ENCODE data around the gene PPP4R2. TPM values are rescaled to one million over a fixed set of nuclear protein-coding genes. Genes with fewer than 3 reads are reported as not detected.
A peak's percentile ranks its signal among the peaks of the same experiment; 100 is the strongest.
"Not testable (repeated sequence)": the region's sequence is repeated elsewhere in the genome, so short reads cannot be mapped to it uniquely, and the experiment has no call there.

The PPP4R2 gene
- total and polyA plus RNA-seq, 9 donors, result 19.2 to 95.1 (median 77.6) TPM

DNA sequence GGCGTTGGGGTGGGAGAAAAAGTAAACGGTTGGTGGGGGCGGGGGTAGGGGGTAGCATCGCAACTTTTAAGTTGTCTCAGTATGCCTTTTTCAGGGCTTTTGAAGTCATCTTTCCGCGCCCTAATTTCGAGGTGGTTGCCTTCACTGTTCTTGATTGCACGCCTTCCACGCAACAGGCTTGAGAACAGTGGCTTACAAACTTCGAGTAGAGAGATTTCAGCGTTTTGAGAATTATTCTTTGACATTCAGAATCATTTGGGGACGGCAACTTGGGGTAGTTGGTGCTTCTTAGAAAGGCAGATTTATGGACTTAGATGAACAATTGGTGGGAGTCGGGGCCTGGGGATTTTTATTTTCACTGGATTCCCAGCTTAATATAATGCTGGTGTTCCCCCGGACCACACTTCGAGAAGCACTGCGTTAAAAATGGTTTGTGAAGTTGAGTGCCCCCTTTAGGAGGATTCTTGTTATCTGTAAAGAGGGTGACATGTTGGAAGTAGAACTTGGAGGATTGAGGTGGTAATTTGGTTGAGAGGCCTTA, 880 bp downstream of the PPP4R2 start:
- TF ChIP-seq, protein P1, sequence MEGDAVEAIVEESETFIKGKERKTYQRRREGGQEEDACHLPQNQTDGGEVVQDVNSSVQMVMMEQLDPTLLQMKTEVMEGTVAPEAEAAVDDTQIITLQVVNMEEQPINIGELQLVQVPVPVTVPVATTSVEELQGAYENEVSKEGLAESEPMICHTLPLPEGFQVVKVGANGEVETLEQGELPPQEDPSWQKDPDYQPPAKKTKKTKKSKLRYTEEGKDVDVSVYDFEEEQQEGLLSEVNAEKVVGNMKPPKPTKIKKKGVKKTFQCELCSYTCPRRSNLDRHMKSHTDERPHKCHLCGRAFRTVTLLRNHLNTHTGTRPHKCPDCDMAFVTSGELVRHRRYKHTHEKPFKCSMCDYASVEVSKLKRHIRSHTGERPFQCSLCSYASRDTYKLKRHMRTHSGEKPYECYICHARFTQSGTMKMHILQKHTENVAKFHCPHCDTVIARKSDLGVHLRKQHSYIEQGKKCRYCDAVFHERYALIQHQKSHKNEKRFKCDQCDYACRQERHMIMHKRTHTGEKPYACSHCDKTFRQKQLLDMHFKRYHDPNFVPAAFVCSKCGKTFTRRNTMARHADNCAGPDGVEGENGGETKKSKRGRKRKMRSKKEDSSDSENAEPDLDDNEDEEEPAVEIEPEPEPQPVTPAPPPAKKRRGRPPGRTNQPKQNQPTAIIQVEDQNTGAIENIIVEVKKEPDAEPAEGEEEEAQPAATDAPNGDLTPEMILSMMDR (IDR thresholded peaks at IDR 0.05), result no peak
- TF ChIP-seq EP300 (IDR thresholded peaks at IDR 0.05), result no peak
- no peak for TF ChIP-seq POLR2A (IDR thresholded peaks at IDR 0.05)
- WGBS, 3 donors, result 0% methylated on average over 16 of the region's 16 CpGs
- peak overlapping the region; percentile 74 for H3K4me3 ChIP-seq
- peak overlapping the region; percentile 89 to 90 for H3K27ac ChIP-seq
- H3K9me3 ChIP-seq, result no peaks in the 10 kb centered on the region
- intact Hi-C loops (cut with DNase I), result loop anchor here in 1 of 4 donors (10.0 kb wide), 1 partner anchor 57 kb away; no protein-coding TSS in a partner anchor
- peaks cover 7% of the 10 kb centered on the region for H3K4me1 ChIP-seq (ENCODE audit: insufficient read depth)
- no peaks in the 10 kb centered on the region for H3K36me3 ChIP-seq
- DNase-seq, result peak in 2 of 5 donors; percentile 20 to 46
- no peaks in the 10 kb centered on the region for H3K27me3 ChIP-seq

DNA sequence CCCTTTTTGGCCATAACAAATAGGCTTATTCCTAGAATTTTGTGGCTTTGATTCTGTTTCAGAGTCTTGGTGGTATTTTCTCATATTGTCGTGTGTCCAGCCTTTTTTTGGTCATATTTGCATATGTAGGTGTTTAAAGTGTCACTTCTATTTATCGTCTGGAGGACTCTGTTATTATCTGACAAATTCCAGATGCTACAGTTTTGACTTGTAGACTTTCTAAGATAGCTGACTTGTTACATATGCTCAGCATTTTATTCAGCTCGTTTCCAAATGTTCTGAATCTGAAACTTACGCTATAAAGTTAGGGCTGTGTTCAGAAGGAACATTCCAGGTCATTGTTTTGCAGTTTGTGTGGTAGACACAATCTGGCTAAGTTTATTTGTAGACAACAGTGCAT, 1.9 kb downstream of the PPP4R2 start:
- peak overlapping the region; percentile 74 for H3K4me3 ChIP-seq
- H3K36me3 ChIP-seq, result no peaks in the 10 kb centered on the region
- no peak for DNase-seq
- H3K27me3 ChIP-seq, result no peaks in the 10 kb centered on the region
- WGBS, 3 donors, result 4 to 8% (median 7%) methylated on average over 4 of the region's 4 CpGs
- no peak overlapping the region for H3K27ac ChIP-seq
- intact Hi-C loops (cut with DNase I), result loop anchor here in 1 of 4 donors (10.0 kb wide), 1 partner anchor 56 kb away; no protein-coding TSS in a partner anchor
- no peaks in the 10 kb centered on the region for H3K9me3 ChIP-seq
- peaks cover 7% of the 10 kb centered on the region for H3K4me1 ChIP-seq (ENCODE audit: insufficient read depth)
- TF ChIP-seq EP300 (IDR thresholded peaks at IDR 0.05), result no peak

DNA sequence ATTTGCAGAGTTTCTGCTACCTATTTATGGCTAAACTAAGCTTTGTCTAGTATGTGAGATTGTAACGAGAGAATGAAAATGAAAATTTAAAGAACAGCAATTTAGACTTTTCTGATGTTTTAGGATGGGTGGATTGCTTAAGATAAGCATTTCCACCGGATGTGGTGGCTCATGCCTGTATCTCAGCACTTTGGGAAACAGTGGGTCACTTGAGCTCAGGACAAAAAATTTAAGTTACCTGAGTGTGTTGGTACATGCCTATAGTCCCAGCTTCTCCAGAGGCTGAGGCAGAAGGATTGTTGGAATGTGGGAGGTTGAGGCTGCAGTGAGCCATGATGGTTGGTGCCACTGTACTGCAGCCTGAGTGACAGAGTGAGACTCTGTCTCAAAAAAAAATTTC, 3.3 kb downstream of the PPP4R2 start:
- Histone ChIP-seq H3K36me3 (no peaks in the 10 kb centered on the region), H3K27ac (no peak overlapping the region), H3K9me3 (no peaks in the 10 kb centered on the region), H3K4me1 (ENCODE audit: insufficient read depth) (peaks cover 8% of the 10 kb centered on the region), H3K27me3 (no peaks in the 10 kb centered on the region), H3K4me3 (no peak overlapping the region)
- DNase-seq, result no peak
- TF ChIP-seq, protein P1 (IDR thresholded peaks at IDR 0.05), result no peak
- TF ChIP-seq POLR2A (IDR thresholded peaks at IDR 0.05) (no peak), EP300 (IDR thresholded peaks at IDR 0.05) (no peak)
- intact Hi-C loops (cut with DNase I), result loop anchor here in 1 of 4 donors (10.0 kb wide), 1 partner anchor 55 kb away; no protein-coding TSS in a partner anchor
- 16 to 26% (median 18%) methylated on average over 2 of the region's 2 CpGs for WGBS, 3 donors

DNA sequence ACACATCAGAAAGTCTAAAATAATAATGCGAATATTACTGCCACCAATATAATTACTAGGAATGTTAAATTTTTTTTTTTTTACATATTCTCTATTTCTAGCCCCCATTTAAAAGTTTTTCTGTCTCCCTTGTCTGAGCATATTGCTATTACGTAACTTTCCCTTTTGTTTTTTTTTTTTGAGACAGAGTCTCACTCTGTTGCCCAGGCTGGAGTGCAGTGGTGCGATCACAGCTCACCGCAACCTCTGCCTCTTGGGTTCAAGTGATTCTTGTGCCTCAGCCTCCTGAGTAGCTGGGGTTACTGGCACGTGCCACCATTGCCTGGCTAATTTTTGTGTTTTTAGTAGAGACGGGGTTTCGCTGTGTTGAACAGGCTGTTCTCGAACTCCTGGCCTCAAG, 6.4 kb downstream of the PPP4R2 start:
- H3K9me3 ChIP-seq; H3K27ac ChIP-seq; DNase-seq; H3K36me3 ChIP-seq; H3K27me3 ChIP-seq; H3K4me3 ChIP-seq; H3K4me1 ChIP-seq (ENCODE audit: insufficient read depth); intact Hi-C loops (cut with DNase I): not testable (repeated sequence)
- 64 to 90% (median 67%) methylated on average over 8 of the region's 8 CpGs for WGBS, 3 donors

DNA sequence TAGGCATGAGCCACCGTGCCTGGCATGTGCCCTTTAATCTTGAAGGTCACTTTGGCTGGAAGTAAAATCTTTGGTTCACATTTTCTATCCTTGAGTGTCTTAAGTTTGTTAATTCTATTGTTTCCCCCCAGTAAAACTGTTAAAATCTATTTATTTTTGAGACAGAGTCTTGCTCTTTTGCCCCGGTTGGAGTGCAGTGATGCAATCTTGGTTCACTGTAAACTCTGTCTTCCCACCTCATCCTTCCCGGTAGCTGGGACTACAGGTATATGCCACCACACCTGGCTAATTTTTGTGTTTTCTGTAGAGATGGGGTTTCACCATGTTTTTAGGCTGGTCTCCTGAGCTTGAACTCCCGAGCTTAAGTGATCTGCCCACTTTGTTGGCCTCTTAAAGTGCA, 7.7 kb downstream of the PPP4R2 start:
- intact Hi-C loops (cut with DNase I), result no loop called here
- TF ChIP-seq EP300 (IDR thresholded peaks at IDR 0.05) (no peak), POLR2A (IDR thresholded peaks at IDR 0.05) (no peak)
- TF ChIP-seq, protein P1 (IDR thresholded peaks at IDR 0.05), result no peak
- no peak overlapping the region for H3K4me3 ChIP-seq
- peaks cover 6% of the 10 kb centered on the region for H3K4me1 ChIP-seq (ENCODE audit: insufficient read depth)
- no peaks in the 10 kb centered on the region for H3K9me3 ChIP-seq
- H3K27me3 ChIP-seq, result no peaks in the 10 kb centered on the region
- no peaks in the 10 kb centered on the region for H3K36me3 ChIP-seq
- 60 to 66% (median 65%) methylated on average over 4 of the region's 4 CpGs for WGBS, 3 donors
- no peak overlapping the region for H3K27ac ChIP-seq
- DNase-seq, result no peak
